GM13977 (cell line): ENCODE results near the gene HAUS2.

Experiments
- DNase-seq: peaks from one replicate; pipeline ENCODE4 v3.0.0; 2012; ENCODE audit warnings: low spot score
- CTCF ChIP-seq: IDR thresholded peaks from 2 replicates; pipeline ENCODE4 v1.5.1; 2012; ENCODE audit warnings: mild to moderate bottlenecking, control low read depth; ENCODE audit not compliant: insufficient read depth; ENCODE audit errors: extremely low read depth, missing control alignments
- in situ Hi-C: fragments of 300-500 bp; cut with MboI; formaldehyde crosslinking; loops from one replicate; pipeline ENCODE4 v1.12.0; 2022; ENCODE audit warnings: low sequenced_read_pairs, low pct_unique_long_range_greater_than_20kb, mixed read lengths, inconsistent platforms; ENCODE audit not compliant: unreplicated experiment

HAUS2 gene

GRCh38 chr15:42508263-42508690 lies 40.4 kb upstream of the HAUS2 start:
- DNase-seq = no peak
- in situ Hi-C loops = no loop called here
- no peak for TF ChIP-seq CTCF

DNA sequence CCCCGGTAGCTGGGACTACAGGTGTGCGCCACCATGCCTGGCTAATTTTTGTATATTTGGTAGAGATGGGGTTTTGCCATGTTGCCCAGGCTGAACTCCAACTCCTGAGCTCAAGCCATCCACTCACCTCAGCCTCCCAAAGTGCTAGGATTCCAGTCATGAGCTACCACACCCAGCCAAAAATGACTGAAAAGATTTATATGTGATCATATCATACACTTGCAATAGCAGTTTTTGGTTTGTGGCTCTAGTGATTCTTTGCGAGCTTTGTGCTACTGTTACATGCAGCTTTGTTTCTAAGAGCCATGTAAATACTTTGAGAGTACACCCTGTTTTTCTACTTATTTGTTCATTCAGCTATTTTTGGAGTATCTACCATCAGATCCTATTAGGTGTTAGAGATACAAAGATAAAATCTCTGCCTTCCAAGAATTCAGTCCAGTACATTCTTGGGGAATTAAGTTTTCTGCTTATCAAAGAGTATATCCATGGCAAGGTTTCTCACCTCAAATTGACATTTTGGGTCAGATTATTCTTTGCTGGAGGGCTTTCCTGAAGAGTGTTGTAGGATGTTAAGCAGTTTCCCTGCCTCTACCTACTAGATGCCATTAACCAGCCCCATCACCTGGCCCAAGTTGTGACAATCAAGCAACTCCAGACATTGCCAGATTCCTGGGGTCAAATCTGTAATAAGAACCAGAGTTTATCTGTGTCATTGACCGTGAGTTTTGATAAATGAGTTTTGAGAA lies 38.2 kb upstream of the HAUS2 start:
- DNase-seq = no peak
- in situ Hi-C loops = no loop called here
- no peak for TF ChIP-seq CTCF

DNA sequence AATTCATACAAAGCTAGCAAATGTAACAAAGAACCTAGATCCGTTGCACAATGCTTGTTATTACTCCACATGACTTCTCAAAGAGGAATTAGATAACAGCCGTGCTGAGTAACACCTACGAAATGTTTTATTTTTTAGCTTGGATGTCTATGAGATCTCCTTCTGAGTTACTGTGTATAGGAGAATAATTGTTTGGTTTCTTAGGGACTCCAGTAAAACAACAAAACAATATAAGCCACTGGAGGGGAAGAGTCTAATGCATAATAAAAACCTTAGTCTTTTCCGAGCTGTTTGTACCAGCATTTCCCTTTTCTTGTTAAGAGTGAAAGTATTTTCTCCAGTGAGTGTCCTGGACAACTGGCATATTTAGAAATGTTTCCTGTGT lies 37.6 kb upstream of the HAUS2 start:
- in situ Hi-C loops = no loop called here
- no peak for DNase-seq
- TF ChIP-seq CTCF = no peak

DNA sequence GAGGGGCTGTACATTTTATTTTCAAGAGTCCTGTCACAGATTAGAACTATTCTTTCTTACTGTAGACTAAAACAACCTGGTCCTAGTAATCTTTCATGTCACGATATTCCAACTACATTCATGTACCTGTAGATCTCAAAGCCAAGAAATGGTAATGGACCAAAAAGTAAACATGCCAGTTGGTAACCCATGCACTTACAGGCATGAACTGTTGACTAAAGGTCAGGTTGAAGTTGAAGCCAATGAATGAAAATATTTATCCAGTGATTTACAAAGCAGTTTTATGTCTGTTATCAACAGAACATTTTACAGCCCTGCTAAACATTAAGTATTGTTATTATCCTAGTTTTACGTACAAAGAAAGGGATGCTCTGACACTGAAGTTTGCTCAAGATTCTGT lies 25.3 kb upstream of the HAUS2 start:
- in situ Hi-C loops = no loop called here
- no peak for DNase-seq
- TF ChIP-seq CTCF = no peak

DNA sequence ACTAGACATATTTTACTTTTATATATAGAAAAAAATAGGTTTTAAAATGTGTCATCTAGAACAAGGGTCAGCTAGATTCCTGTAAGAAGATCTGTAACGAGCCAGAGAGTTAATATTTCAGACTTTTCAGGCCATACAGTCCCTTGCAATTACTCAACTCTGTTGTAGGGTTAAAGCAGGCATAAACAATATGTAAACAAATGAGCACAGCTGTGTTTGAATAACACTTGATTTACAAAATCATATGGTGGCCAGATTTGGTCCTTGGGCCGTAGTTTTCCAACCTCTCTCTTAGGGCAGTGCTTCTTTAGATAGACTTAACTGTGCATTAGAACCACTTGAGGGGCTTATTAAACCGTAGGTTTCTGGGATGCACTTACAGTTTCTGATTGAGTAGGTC lies 19.7 kb upstream of the HAUS2 start:
- in situ Hi-C loops = no loop called here
- DNase-seq = no peak
- TF ChIP-seq CTCF = no peak

DNA sequence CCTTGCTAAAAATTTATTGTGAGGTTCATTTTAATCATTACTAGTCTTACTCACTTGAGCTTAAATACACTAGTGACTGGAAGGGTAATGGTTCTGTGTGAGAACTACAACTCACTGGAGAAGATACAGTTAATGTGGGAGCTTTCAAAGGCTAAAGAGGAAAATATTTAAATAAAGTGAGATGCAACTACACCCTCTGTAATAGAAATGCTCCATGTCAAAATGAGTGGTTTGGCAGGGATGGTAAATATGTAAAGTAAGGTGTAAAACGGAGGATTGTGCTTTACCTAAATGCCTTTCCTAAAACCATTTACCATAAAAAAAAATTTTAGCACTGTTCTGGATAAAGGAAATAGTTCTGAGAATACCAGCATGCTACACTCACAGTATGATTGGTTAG lies 15.4 kb upstream of the HAUS2 start:
- no peak for DNase-seq
- TF ChIP-seq CTCF = no peak
- in situ Hi-C loops = no loop called here
